DLD1 (cell line): ENCODE data around the gene ZC3H12A.

ENCODE experiments used
- in situ Hi-C: cut with HindIII; loops from 2 replicates; pipeline ENCODE4 v1.10.0; 2017; ENCODE audit warnings: low sequenced_read_pairs

ZC3H12A gene

GRCh38 chr1:37474046-37474696 lies at the start of gene ZC3H12A:
Gene ZC3H12A, plus strand, starts transcription at chr1:37474580. Its CDS starts 917 bp downstream, at chr1:37475497.
- in situ Hi-C loops, result no loop called here

GRCh38 chr1:37425221-37425620 lies 49.2 kb upstream of the ZC3H12A start:
- in situ Hi-C loops, result no loop called here

GRCh38 chr1:37429029-37429428 lies 45.4 kb upstream of the ZC3H12A start:
- in situ Hi-C loops, result no loop called here

- in situ Hi-C loops, result no loop called here
These were observed 44.0 kb upstream of the ZC3H12A start for GRCh38 chr1:37430103-37430985.

GRCh38 chr1:37432716-37433115 lies 41.7 kb upstream of the ZC3H12A start:
- in situ Hi-C loops, result no loop called here

- in situ Hi-C loops, result no loop called here
These were observed 41.2 kb upstream of the ZC3H12A start for GRCh38 chr1:37433171-37433570.

- in situ Hi-C loops, result no loop called here
These were observed 39.8 kb upstream of the ZC3H12A start for GRCh38 chr1:37434292-37435225.

- in situ Hi-C loops, result no loop called here
These were observed 37.3 kb upstream of the ZC3H12A start for GRCh38 chr1:37437087-37437486.

- in situ Hi-C loops, result no loop called here
These were observed 36.1 kb upstream of the ZC3H12A start for GRCh38 chr1:37438037-37438868.

GRCh38 chr1:37438869-37439343 lies 35.5 kb upstream of the ZC3H12A start:
- in situ Hi-C loops, result no loop called here

GRCh38 chr1:37439349-37439995 lies 34.9 kb upstream of the ZC3H12A start:
- in situ Hi-C loops, result no loop called here

- in situ Hi-C loops, result loop anchor here (10.0 kb wide), 2 partner anchors 223 to 867 kb away; no protein-coding TSS in a partner anchor
These were observed 32.9 kb upstream of the ZC3H12A start for GRCh38 chr1:37441490-37441889.

GRCh38 chr1:37442139-37442538 lies 32.2 kb upstream of the ZC3H12A start:
- in situ Hi-C loops, result loop anchor here (10.0 kb wide), 2 partner anchors 223 to 867 kb away; no protein-coding TSS in a partner anchor

- in situ Hi-C loops, result loop anchor here (10.0 kb wide), 2 partner anchors 222 to 868 kb away; no protein-coding TSS in a partner anchor
These were observed 31.7 kb upstream of the ZC3H12A start for GRCh38 chr1:37442644-37443043.

- in situ Hi-C loops, result loop anchor here (10.0 kb wide), 2 partner anchors 218 to 872 kb away; no protein-coding TSS in a partner anchor
These were observed 27.5 kb upstream of the ZC3H12A start for GRCh38 chr1:37446874-37447273.

GRCh38 chr1:37448185-37448584 lies 26.2 kb upstream of the ZC3H12A start:
- in situ Hi-C loops, result loop anchor here (10.0 kb wide), 2 partner anchors 217 to 873 kb away; no protein-coding TSS in a partner anchor

- in situ Hi-C loops, result loop anchor here (10.0 kb wide), 2 partner anchors 216 to 874 kb away; no protein-coding TSS in a partner anchor
These were observed 25.5 kb upstream of the ZC3H12A start for GRCh38 chr1:37448691-37449417.

- in situ Hi-C loops, result loop anchor here (10.0 kb wide), 2 partner anchors 215 to 875 kb away; no protein-coding TSS in a partner anchor
These were observed 24.4 kb upstream of the ZC3H12A start for GRCh38 chr1:37449936-37450335.
